Measurements from ENCODE around the gene LAMB3.

- TF ChIP-seq CTCF (IDR thresholded peaks at IDR 0.05; ENCODE audit: poor library complexity, severe bottlenecking): no peak
- TF ChIP-seq POLR2AphosphoS5 (IDR thresholded peaks at IDR 0.05): no peak
- no peak for TF ChIP-seq EZH2 (IDR thresholded peaks at IDR 0.05; ENCODE audit: borderline replicate concordance, insufficient read depth, low read length, poor library complexity, severe bottlenecking)
- TF ChIP-seq EP300 (conservative IDR thresholded peaks at IDR 0.05; ENCODE audit: poor library complexity, severe bottlenecking): no peak
- no peak for TF ChIP-seq TAF1 (IDR thresholded peaks at IDR 0.05; ENCODE audit: low read depth)
- TF ChIP-seq SMC3 (conservative IDR thresholded peaks at IDR 0.05; ENCODE audit: poor library complexity): no peak
- TF ChIP-seq REST (IDR thresholded peaks at IDR 0.05; ENCODE audit: borderline replicate concordance): no peak
Measured at GRCh38 chr1:209634005-209634737, 18.1 kb downstream of the LAMB3 start.
